ENCODE measurements around the gene RDM1.
A peak's percentile ranks its signal among the peaks of the same experiment; 100 is the strongest.

Gene RDM1

GRCh38 chr17:35931794-35932425, 1.3 kb upstream of the RDM1 start:
- no peak for DNase-seq

- DNase-seq, result no peak
These were observed 2.9 kb downstream of the RDM1 start for GRCh38 chr17:35927714-35928113.

- no peak for DNase-seq
These were observed 6.9 kb downstream of the RDM1 start for GRCh38 chr17:35923609-35924114.

- DNase-seq, result no peak
These were observed 10.3 kb downstream of the RDM1 start for GRCh38 chr17:35920229-35920628.

- no peak for DNase-seq
These were observed 11.9 kb downstream of the RDM1 start for GRCh38 chr17:35918665-35919064.

GRCh38 chr17:35917519-35918213, 12.9 kb downstream of the RDM1 start:
- DNase-seq, result no peak

GRCh38 chr17:35915153-35915964, 15.2 kb downstream of the RDM1 start:
- no peak for DNase-seq

GRCh38 chr17:35914354-35914753, 16.2 kb downstream of the RDM1 start:
- no peak for DNase-seq

GRCh38 chr17:35913609-35914008, 17.0 kb downstream of the RDM1 start:
- DNase-seq, result no peak

GRCh38 chr17:35912942-35913341, 17.6 kb downstream of the RDM1 start:
- DNase-seq, result no peak

GRCh38 chr17:35912339-35912912, 18.1 kb downstream of the RDM1 start:
- DNase-seq, result no peak

- no peak for DNase-seq
These were observed 21.2 kb downstream of the RDM1 start for GRCh38 chr17:35909408-35909807.

- DNase-seq, result no peak
These were observed 22.9 kb downstream of the RDM1 start for GRCh38 chr17:35907691-35908090.

- no peak for DNase-seq
These were observed 23.5 kb downstream of the RDM1 start for GRCh38 chr17:35906926-35907637.

- DNase-seq, result no peak
These were observed 24.2 kb downstream of the RDM1 start for GRCh38 chr17:35906191-35906925.

- DNase-seq, result no peak
These were observed 27.1 kb downstream of the RDM1 start for GRCh38 chr17:35903451-35903850.

GRCh38 chr17:35901631-35902175, 28.9 kb downstream of the RDM1 start:
- DNase-seq, result no peak

GRCh38 chr17:35900708-35901480, 29.7 kb downstream of the RDM1 start:
- peak; percentile 31 for DNase-seq

- DNase-seq, result peak; percentile 50
These were observed 30.3 kb downstream of the RDM1 start for GRCh38 chr17:35900280-35900679.

- peak; percentile 63 for DNase-seq
These were observed 32.1 kb downstream of the RDM1 start for GRCh38 chr17:35898283-35899070.

Data from activated CD8-positive, alpha-beta memory T cell treated with anti-CD3 and anti-CD28 coated beads, Interleukin-2, amount 50 U/mL, for 4 hours (primary cell).